GM18868 (cell line): Measurements from ENCODE around the gene CASD1.

Source experiments
- ATAC-seq: cut with Tn5 transposase; IDR thresholded peaks from one replicate; pipeline ENCODE4 v1.9.1; 2021; ENCODE audit warnings: mild to moderate bottlenecking, moderate library complexity; ENCODE audit not compliant: unreplicated experiment

The CASD1 gene

DNA sequence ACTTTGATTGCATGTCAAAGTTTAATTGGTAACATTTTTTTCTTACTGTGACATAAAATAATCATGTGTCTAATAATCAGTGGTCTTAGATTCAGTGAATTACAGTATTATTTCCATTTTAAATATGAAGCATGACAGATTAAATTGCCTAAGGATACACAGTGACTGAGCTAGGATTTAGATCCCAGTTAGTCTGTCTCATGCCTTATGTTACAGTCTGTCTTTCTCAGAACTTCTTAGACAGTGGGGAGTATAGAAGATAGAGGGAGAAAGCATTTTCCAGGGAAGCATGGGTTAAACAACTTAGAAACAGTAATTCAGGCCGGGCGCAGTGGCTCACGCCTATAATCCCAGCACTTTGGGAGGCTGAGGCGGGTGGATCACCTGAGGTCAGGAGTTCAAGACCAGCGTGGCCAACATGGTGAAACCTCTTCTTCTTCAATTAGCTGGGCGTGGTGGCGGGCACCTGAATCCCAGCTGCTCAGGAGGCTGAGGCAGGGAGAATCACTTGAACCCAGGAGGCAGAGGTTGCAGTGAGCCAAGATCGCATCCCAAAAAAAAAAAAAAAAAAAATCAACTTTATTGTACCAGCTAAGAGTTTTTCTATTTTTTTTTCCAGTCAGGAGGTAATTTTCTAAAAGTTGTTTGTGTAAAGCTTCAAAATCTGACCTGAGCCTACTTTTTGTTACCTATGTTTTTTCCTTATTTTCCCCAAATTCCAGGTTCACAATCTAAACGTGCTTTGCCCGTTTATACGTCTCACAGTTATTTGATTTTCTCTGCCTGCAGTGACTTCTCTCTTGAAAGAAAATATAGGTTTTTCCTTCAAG is 3.3 kb downstream of the CASD1 start:
- ATAC-seq, result no peak

DNA sequence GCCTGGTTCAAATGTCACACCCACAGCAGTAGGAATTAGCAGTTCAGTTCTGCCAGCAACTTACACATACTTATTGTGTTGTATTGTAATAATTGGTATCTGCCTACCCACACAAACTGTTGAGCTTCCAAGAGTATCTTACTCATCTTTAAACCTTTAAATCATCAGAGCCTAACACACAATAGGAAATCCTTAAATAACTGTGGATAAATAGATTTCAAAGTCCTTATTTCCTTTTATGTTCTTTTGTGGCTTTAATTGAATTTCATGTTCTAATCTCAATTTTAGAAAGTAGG is 3.9 kb downstream of the CASD1 start:
- no peak for ATAC-seq

DNA sequence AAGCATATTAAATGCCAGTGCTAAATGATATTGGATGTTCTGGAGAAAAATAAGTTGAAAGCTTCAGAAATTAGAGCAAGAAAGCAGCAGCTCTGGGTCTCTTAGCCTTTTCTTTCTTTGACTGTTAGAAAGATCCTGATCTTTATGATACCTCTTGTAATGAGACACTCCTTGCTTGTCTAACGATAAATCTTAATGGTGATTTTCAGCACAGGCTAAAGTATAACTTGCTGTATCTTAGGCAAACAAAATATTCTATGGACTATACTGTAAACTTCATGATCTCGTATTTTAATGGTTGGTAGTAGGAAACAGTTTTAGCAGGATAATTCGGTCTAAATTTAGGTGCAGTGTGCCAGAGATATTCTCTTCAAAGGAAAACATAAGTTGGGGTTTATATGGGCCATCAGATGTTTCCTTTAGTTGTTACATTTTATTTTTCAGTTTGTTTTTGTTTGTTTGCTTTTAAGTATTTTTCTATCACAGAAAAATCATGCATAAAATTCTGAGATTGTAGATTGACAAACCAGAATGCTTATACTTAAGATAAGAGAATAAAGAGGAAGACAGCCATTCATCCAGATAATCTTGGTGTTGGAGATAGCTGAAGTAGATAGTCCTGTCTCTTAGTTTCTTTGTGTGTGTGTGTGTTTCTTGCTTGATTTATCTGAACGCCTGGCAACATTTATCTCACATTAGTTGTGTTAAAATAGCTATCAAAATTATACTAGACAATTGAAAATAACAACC is 4.7 kb downstream of the CASD1 start:
- no peak for ATAC-seq

DNA sequence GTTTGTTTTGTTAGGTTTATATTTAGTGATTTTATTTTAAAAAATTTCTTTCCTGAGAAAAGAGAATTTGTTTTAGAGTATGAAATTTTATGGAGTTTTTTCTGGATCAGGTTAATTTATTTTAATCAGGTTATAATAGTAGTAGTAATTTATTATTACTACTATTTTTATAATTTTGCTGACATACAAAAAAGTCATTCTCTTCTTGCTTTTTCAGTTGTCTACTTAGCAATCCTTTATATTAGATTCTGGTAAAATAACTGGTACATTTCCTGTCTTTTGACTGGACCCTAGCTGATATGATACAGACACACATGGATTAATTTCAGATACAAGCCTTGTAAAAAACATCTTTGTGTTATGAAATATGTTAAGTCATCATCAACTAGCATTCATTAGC is 5.3 kb downstream of the CASD1 start:
- ATAC-seq, result no peak

DNA sequence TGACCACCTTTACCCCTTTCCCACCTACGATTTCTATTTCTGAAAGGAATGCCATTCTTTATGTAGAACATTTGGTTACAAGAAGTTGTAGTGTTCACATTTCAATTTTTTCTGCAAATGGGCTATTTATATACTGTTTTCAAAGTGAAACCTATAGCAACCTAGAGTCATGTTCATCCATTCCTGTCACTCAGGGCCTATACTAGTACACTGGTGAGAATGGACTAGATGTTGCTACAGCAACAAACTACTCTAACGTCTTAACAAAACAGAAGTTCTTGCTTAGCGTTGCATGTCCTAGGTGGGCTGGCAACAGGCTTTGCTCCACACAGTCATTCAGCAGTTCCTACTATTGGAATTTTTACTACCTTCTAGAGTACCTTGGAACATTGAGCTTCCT is 16.3 kb downstream of the CASD1 start:
- ATAC-seq, result peak; percentile 57

DNA sequence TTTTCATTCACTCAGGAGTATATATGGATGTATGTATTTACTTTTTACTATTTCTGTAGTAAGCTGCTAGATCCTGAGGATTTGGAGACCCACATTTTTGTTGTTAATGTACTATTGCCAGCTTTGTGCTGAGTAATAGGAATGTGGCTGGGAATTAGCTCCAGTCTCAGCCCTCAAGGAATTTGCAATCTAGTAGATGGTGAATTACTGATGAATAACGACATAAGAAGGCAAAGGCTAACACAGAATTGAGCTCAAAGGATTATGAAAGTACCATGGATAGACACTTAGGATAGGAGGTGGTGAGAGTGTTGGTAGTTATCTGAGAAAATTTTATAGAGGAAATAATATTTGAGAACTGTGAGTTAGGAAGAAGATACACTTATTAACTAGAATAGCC is 19.9 kb downstream of the CASD1 start:
- ATAC-seq, result no peak

DNA sequence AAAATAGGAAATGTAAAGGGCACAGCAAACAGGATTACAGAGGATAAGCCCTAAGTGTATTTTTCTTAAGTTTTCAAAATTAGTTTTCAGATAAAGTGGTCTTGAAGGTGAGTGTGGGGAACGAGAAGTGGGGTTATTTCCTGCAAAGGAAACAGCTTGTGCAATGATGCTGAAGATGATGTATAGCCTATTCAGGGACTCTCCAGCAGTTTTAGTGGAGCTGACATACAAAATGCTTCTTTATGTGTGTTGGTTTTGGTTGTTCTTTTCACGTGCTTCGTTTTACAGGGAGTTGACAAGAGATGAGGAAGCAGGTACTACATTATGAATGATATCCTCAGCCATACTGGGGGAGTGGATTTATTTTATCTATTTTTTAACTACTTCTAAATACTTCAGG is 20.5 kb downstream of the CASD1 start:
- ATAC-seq, result no peak

DNA sequence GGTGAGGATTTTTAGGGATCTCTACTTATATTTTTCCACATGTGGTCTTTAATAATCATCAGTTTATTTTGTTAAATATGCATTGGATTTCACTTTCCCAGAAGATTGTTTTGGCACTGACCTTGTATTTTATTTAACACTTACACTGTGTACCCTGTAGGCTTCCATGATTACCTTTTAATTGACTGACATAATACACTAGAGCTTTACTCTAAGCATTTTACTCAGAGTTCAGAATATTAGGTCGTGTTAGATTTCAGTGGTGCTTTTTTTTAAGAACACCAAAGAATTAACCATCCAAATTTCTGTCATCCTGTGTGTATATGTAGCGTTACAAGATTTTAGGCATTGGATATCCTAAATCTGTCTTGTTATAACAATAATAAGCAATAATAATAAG is 23.1 kb downstream of the CASD1 start:
- no peak for ATAC-seq

DNA sequence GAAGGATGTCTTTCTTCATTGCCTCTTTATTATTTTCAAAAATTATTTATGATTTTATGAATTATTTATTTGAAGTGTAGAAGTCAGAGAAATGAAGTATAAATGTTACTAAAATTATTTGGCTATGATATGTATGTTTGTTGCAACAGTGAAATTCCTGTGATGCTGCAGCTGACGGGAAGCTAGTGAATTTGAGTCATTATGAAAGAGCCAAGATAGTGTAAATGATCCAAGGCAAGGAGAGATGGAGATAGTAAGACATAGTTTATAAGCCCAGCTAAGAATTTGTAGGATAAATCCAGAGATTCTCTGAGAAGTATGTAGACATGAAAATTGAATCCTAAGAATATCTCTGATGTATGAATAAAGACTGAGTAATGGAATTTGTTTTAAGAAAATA is 30.8 kb downstream of the CASD1 start:
- ATAC-seq, result no peak

DNA sequence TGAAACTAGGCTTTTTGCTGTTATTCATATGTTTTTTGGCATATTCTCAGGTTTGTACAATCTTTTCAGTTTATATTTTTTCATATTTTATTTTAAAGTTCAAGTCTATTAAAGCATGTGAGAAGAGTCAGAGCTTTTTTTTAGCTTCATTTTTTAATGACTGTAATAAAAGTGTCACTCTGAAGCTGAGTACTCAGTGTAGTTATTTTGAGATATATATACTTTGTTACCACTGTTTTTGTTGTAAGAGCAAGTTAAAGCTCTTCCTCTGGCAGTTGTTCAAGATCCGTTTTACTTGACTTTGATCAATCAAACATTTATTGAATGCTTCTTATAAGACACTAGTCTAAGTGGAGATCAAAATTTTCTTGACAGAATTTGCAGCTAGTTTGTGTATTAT is 37.5 kb downstream of the CASD1 start:
- no peak for ATAC-seq

DNA sequence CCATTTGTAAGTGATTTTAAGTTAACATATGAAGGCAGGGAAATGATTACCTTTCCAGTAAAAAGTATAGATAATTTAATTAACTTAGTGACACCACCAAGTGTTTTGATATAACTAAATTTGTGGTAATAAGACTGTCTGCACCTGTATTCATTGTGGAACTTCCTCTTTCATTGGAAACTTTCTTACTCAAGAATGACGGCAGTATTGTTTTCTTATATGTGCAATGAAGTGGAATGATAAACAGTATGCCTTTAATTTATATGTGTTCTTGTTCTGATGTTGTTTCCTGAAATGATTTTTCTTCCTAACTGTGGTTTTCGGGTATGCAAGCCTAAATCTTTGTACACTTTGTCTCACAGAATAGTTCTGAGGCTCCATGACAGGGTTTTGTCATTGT is 46.4 kb downstream of the CASD1 start:
- ATAC-seq, result peak; percentile 92

DNA sequence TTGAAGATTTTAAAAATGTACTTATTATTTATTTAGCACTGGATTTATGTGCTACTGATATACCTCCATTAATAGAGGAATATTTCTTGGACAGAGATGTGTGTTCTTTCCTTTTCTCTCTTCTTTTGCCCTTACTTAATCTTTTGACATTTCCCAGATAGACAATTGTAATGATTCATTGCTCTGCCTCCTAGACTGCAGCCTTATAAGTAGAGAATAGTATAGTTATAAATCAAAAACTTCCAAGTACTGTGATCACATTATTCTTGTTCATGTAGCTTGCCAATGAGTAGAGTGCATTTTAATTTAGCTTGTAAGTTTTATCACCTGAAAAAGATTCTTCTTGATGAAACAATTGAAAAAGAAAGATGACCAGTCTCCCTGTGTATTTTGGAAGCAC is 47.6 kb downstream of the CASD1 start:
- ATAC-seq, result no peak

DNA sequence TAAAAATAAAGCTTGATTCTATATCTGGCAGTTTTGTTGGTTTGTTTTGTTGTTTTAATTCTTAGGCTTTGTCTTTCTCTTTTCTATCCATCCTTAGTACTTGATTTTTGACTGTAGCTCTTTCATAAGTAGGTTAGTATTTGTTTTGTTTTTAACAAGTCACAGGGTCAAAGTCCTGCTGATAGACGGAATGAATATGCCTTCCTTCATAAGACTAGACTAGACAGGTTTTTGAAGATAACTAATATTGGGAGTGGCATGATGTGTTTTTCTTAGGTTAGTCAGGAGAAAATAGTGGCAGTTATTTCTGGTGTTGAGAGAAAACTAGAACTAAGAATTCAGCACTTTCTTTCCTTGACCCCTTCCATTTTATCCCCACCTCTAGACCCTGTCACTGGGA is 50.4 kb downstream of the CASD1 start:
- no peak for ATAC-seq

DNA sequence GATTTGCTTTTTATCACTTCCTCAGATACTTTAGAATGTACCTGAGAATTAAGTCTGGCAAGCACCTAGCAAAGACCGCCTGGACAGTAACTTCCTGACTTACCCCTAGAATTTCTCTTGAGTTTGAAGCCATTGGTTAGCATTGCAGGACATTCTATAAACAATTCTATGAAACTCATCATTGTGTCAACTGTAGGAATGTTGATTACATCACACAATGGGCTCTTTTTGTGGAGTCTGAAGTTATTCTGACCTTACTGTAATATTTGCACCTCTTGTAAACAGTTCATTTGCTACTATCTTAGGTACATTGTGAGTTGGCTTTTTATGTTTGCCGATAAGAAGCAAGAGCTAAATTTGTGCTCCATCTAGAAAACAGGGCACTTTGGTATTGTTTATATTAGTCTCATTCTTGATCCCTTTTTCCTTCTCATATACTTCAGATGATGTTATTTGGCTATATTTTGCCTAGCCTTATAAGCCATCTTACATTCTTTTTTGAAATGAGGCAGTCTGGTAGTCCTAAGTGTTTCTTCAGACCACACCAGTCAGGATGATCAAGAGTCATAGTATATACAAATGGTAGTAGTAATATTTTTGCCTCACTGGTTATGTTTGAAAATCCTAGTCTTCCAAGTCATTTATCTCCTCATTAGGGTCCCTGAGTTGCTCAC is 52.4 kb downstream of the CASD1 start:
- no peak for ATAC-seq

DNA sequence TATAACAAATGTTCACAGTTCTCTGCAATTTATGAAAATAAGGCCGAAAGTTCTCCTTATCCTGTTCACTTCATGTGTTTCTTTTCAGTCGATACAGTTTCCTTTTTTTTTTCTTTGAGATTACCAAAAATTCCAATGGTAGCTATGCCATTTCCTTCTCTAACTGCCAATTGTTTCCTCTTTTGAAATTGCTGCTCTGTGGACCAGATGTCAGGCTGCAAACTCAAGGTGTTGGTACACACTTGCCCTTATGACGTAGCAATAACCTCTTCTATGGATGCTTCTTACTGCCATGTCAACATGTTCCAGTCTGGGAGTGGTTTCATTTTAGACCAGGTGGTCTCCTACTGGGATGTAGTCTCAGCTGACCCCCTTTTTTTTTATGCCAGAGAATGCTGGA is 52.9 kb downstream of the CASD1 start:
- no peak for ATAC-seq

DNA sequence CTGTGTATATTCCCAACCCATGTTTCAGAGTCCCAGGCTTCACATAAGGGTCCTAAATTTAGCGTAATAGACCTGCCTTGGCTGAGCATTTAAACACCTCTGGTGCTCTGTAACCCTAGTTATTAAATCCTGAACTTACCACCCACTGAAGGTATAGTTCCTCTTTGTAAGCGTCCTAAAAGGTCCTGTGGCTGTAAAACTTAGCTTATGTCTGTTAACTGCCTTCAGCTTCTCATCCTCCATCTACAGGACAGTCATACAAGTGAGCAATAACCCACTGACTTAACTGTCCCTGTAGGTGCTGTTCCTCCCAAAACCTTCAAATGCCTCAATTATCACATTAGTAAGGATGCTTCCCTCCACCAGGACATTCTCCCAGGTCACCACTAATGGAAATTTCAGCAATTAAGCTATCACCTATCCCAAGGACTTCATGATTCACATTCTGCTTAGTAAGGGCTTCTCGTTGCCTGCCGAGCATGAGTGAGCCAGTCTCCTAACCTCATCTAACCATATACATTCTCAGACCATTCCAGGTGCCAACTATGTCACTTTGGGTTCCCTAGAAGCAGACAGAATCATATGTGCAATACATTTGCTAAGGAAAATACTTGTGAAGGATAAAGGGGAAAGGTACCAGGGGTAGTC is 55.8 kb downstream of the CASD1 start:
- no peak for ATAC-seq

DNA sequence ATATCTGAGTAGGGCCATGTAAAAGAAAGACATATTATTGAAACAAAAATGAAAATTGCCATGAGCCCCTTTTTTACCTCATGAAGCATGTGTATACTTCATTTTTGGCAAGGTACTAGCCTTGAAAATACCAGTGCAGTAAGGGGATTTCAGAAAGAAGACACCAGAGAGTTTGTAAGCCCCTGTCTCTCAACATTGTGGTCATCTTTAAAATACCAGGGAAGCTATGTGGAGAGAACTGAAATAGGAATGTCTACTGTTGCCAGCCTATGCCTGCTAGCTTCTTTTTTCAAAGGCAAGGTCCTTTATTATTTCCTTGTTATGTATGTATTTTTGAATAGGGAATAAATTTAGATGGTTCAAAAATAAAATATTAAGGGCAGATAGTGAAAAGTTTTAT is 57.8 kb downstream of the CASD1 start:
- ATAC-seq, result no peak

DNA sequence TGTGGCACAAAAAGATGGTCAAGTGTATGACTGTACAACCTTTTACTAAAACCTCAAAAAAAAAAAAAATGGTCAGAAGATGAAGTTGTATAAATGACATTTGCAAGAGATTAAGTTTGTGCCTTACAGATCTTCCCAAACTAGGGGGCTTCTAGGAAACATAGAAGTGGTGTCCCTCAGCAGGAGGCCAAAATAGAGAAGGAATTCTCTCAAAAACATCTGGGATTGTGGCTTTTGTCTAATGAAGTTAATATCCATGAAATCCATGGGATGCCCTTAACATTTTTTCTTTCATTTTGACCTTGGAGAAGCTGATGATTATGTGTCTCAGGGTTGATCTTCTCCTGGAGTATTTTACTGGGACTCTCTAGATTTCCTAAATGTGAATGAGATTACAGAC is 62.2 kb downstream of the CASD1 start:
- ATAC-seq, result no peak

DNA sequence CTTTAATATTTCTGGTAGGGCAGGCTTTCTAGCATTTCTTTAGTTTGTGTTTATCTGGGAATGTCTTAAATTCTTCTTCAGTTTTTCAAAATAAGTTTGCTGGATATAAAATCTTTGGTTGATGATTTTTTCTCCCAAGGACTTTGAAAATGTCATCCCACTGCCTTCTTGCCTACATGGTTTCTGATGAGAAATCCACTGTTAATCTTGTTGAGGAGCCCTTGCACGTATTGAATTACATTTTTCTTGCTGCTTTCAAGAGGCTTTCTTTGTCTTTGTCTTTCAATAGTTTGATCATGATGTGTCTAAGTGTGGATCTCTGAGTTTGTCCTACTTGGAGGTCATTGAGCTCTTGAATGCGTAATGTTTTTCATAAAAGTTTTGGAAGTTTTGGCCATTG is 66.0 kb downstream of the CASD1 start:
- ATAC-seq, result no peak

DNA sequence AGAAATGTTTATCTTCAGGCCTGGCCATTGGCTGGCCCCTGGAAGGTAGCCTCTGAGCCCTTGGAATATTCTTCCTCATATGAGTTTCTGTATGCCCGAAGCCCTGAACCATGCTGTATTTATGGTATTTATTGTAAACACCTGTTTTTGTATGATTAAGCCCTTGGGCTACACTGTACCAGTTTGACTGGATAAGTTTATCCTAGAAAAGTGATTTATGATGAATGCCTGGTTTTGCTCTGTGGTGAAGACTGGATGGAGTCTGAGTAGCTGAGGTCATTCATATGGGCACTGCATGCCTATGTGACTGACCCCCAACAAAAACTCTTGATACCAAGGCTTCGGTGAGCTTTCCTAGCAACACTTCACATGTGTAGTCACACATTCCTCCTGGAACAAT is 66.7 kb downstream of the CASD1 start:
- no peak for ATAC-seq

DNA sequence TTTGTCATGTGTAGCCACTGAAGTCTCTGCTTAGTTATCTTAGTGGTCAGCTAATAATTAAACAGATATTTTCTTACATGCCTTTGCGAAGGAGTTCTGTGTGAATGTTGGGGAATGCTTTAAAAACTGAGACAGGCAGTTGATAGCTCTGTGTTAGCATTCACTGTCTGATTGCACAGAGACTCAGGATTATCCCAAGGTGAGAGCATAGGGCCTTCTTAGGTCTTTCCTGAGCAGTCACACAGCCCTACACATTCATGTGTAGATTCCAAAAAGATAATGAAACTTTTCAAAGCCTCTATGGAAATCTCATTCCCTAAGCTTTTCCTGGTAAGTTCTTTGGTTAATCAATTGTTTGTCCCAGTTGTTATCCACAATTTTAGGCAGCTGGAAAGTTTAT is 67.7 kb downstream of the CASD1 start:
- no peak for ATAC-seq

DNA sequence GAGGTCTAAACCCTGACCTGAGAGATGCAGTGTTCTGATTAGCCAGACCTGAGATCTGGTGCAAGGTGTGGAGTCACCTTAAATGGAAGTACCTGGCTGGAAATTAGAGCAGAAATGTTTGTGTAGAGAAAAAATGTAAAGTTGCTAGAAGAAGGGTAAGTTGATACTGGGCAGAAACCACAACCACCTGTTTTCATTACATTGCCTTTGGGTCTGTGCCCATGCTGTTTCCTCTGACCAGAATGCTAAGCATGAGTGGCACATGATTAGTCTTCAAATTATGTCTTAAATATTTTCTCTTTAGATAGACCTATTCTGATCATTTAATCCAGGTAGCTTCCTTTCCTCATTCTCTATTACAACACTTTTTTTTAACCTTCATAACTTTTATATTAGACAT is 69.0 kb downstream of the CASD1 start:
- no peak for ATAC-seq
